Measurements from ENCODE around the gene METRNL. TPM values are rescaled to one million over a fixed set of nuclear protein-coding genes. Genes with fewer than 3 reads are reported as not detected.

The METRNL gene
- total and polyA plus RNA-seq, 2 experiments from 2014 or later = 30.0 to 44.1 TPM

DNA sequence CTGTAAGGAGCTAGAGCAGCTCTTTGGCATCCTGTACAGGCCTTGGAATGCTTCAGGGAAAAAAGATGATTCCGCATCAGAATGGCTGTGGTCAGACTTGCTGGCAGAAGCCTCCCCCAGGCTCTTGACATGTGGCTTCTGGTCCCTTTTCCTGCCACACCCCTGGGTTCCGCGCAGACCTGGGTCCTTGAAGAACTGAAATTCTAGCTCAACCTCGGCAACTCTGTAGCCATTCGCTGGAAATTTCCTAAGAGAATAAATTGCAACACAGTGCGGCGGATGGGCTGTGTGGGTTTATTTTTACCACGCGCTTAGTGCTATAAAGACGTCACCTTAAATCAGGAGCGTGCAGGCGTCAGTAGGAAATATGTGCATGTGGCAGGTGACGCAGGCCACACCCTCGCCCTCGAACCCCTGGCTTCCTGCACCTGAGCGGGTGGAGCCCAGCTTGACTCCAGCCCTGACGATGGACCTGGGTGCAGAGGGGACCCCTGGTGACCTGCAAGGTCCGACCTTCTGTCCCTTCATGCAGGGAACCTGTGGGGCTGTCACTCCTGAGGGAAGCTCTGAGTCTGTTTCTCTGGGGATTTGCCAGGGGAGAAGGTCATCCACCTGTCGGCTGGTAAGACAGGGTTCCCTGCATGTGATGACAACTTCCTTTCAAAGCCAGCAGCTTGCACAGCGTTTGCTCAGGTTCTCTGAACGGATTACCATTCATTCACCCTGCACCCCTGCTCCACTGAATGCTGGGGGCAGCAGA is 46.3 kb downstream of the METRNL start:
- Histone ChIP-seq H3K4me3 (no peak overlapping the region), H3K9me3 (ENCODE audit: low read depth) (no peaks in the 10 kb centered on the region), H3K4me1 (ENCODE audit: low read depth) (no peaks in the 10 kb centered on the region), H3K27me3 (peaks cover 34% of the 10 kb centered on the region), H3K27ac (no peak overlapping the region), H3K36me3 (no peaks in the 10 kb centered on the region)
- TF ChIP-seq, protein P1, sequence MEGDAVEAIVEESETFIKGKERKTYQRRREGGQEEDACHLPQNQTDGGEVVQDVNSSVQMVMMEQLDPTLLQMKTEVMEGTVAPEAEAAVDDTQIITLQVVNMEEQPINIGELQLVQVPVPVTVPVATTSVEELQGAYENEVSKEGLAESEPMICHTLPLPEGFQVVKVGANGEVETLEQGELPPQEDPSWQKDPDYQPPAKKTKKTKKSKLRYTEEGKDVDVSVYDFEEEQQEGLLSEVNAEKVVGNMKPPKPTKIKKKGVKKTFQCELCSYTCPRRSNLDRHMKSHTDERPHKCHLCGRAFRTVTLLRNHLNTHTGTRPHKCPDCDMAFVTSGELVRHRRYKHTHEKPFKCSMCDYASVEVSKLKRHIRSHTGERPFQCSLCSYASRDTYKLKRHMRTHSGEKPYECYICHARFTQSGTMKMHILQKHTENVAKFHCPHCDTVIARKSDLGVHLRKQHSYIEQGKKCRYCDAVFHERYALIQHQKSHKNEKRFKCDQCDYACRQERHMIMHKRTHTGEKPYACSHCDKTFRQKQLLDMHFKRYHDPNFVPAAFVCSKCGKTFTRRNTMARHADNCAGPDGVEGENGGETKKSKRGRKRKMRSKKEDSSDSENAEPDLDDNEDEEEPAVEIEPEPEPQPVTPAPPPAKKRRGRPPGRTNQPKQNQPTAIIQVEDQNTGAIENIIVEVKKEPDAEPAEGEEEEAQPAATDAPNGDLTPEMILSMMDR (IDR thresholded peaks at IDR 0.05; ENCODE audit: low read depth, low read length) = no peak
- DNase-seq (ENCODE audit: low read depth in 1 of 2, low spot score in 1 of 2) = no peak

DNA sequence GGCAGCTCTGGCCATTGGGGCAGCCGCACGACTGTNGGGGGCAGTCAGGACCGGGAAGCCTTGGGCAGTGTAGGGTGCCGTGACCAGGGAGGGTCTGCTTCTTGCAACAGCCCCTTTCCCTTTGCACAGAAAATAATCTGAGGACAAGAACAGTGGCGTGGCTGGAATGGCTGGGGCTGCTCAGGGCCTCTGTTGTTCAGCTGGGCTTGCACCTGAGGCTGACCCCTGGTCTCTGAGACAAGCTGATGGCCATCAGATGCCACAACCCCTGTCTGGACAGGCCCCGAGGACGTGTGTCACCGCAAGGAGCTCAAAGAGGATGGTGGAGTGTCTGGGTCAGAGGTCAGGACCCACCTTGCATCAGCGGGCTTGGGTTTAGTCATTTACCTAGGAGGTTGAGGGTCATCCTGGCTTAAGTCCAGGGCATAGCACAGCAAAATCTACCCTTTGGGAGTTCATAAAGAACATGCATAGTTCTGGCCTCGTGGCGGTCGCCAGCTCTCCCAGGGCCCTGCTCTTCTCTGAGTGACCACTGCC is 46.9 kb downstream of the METRNL start:
- no peaks in the 10 kb centered on the region for H3K9me3 ChIP-seq (ENCODE audit: low read depth)
- H3K27ac ChIP-seq = no peak overlapping the region
- peaks cover 27% of the 10 kb centered on the region for H3K27me3 ChIP-seq
- no peaks in the 10 kb centered on the region for H3K36me3 ChIP-seq
- no peak for DNase-seq (ENCODE audit: low read depth in 1 of 2, low spot score in 1 of 2)
- no peak overlapping the region for H3K4me3 ChIP-seq
- TF ChIP-seq, protein P1 (IDR thresholded peaks at IDR 0.05; ENCODE audit: low read depth, low read length) = no peak
- H3K4me1 ChIP-seq (ENCODE audit: low read depth) = no peaks in the 10 kb centered on the region

DNA sequence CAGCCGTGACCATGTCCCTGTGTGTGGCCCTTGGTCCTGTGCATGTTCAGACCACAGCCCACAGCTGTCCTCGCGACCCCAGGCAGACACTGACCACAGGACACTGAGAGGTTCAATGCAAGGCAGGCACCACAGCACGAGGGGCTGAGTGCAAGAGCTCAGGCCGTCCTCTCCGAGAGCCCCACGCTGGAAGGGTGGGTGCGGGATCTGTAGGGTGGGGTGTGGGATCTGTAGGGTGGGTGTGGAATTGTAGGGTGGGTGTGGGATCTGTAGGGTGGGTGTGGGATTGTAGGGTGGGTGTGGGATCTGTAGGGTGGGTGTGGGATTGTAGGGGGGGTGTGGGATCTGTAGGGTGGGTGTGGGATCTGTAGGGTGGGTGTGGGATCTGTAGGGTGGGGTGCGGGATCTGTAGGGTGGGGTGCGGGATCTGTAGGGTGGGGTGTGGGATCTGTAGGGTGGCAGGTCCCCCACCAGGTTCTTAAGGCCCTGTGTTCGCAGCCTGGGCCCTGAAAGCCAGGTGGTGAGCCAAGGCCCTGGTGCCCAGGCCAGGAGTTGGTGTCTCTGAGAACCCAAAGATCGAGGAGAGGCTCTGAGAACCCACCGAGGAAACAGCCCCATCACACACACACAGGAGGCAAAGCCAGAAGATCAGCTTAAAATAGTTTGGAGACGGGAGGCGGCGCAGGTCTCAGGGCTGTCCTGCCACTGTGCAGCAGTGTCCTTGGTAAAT is 48.2 kb downstream of the METRNL start:
- TF ChIP-seq, protein P1 (IDR thresholded peaks at IDR 0.05; ENCODE audit: low read depth, low read length) = no peak
- no peak for DNase-seq (ENCODE audit: low read depth in 1 of 2, low spot score in 1 of 2)
- no peaks in the 10 kb centered on the region for H3K36me3 ChIP-seq

DNA sequence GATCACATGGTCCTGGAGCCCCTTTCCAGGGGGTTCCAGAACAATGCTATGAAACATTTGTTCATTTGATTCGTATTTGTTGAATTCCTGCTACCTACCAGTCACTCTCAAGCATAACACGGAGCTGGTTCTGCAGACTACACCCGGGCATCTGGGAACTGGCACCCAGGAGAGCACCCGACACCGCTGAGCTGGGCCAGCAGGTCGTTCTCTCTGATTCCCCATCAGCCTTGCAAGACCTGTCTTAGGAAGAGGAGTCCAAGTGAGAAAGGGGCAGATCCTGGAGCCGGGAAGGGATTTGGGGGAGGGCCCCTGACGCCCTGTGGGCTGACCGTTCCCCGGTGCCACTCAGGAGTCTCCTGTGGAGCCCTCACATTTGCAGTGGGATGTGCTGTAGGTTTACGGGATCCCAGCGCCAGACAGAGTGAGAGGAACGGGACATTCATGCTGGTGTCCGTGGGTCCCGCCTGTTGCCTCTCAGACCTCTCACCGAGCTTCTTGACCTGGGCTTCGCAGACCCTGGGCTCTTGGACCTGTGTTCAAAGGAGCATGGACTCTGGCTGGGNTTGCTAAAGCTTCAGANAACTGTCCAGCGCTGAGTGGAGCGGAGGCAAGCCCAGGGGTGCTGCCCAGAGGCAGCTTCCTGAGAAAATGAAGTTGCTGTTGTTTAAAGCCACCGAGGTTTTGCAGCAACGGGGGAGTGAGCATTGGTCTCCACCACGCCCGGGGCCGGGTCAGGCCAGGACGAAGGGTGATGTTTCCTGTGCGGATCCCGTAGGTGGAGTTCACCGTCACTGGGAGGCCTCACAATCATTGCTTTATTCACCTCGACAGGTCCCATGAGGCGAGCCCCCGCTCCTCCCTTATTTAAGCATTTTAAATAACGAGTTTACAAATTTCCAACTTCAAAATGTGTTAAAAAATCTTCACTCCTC is 49.2 kb downstream of the METRNL start:
- H3K4me3 ChIP-seq = no peak overlapping the region
- no peak for DNase-seq (ENCODE audit: low read depth in 1 of 2, low spot score in 1 of 2)
- H3K9me3 ChIP-seq (ENCODE audit: low read depth) = no peaks in the 10 kb centered on the region
- peaks cover 5% of the 10 kb centered on the region for H3K27me3 ChIP-seq
- no peak overlapping the region for H3K27ac ChIP-seq
- TF ChIP-seq, protein P1 (IDR thresholded peaks at IDR 0.05; ENCODE audit: low read depth, low read length) = no peak
- no peaks in the 10 kb centered on the region for H3K36me3 ChIP-seq
- no peaks in the 10 kb centered on the region for H3K4me1 ChIP-seq (ENCODE audit: low read depth)

More for the DNA sequence above, 48.2 kb downstream of the METRNL start:
- Histone ChIP-seq H3K27me3 (peaks cover 15% of the 10 kb centered on the region), H3K27ac (no peak overlapping the region), H3K4me1 (ENCODE audit: low read depth) (no peaks in the 10 kb centered on the region), H3K4me3 (no peak overlapping the region), H3K9me3 (ENCODE audit: low read depth) (no peaks in the 10 kb centered on the region)

DNA sequence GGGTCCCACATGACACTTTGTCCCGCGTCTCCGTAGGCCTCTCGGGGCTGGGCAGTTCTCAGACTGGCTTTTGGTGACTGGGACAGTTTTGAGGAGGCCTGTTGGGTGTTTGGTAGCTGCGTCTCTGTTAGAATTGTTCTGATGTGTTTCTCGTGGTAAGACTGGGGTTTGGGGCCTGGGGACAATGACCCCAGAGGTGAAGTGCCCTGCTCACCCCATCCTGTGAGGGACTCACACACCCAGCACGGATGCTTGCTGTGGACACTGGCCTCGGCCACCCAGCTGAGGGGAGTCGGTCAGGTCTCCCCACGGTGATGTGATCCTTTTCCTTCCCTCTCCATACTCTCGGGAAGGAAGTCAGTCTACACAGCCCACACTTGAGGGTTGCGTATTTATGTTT is 50.3 kb downstream of the METRNL start:
- H3K27ac ChIP-seq = no peak overlapping the region
- TF ChIP-seq, protein P1 (IDR thresholded peaks at IDR 0.05; ENCODE audit: low read depth, low read length) = no peak
- no peaks in the 10 kb centered on the region for H3K4me1 ChIP-seq (ENCODE audit: low read depth)
- no peaks in the 10 kb centered on the region for H3K9me3 ChIP-seq (ENCODE audit: low read depth)
- no peaks in the 10 kb centered on the region for H3K36me3 ChIP-seq
- no peak for DNase-seq (ENCODE audit: low read depth in 1 of 2, low spot score in 1 of 2)
- H3K27me3 ChIP-seq = no peaks in the 10 kb centered on the region
- H3K4me3 ChIP-seq = no peak overlapping the region

Data from cardiac muscle cell (in vitro differentiated cells and primary cell).